GM12875 (cell line): ENCODE results near the gene RNASEH2C.

ENCODE experiments used
- H3K4me3 ChIP-seq: one replicate; pipeline ENCODE4 v1.5.1; 2011; ENCODE audit warnings: low read depth, low read length, control low read depth
- TF ChIP-seq, protein P1 (sequence below): IDR thresholded peaks from 2 replicates; pipeline ENCODE4 v1.5.1; 2011; ENCODE audit warnings: low read depth, mild to moderate bottlenecking, control low read depth, inconsistent platforms, low read length, moderate library complexity, borderline replicate concordance; ENCODE audit not compliant: insufficient read depth

Gene RNASEH2C

DNA sequence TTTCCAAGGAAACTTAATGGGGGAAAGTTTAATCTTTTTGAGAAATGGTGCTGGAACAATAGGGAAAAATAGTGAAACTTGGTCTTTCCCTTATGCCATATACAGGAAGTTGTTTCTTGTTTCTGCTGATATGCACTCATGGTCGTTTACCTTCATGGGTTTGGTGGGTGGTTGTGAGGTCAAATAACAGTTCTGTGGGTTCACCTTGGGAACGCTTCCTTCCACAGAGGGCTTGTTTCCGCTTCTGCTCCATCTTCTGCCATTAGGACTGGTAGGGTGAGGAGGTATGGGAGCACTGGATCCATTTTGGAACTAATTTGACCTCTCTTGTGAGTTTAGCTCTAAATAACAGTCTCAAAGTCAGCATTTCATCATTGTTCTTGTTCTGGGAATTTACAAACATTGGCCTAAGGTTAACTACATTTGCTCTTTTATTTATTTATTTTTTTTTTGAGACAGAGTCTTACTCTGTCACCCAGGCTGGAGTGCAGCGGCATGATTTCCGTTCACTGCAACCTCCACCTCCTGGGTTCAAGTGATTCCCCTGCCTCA, 40.3 kb downstream of the RNASEH2C start:
- TF ChIP-seq, protein P1, sequence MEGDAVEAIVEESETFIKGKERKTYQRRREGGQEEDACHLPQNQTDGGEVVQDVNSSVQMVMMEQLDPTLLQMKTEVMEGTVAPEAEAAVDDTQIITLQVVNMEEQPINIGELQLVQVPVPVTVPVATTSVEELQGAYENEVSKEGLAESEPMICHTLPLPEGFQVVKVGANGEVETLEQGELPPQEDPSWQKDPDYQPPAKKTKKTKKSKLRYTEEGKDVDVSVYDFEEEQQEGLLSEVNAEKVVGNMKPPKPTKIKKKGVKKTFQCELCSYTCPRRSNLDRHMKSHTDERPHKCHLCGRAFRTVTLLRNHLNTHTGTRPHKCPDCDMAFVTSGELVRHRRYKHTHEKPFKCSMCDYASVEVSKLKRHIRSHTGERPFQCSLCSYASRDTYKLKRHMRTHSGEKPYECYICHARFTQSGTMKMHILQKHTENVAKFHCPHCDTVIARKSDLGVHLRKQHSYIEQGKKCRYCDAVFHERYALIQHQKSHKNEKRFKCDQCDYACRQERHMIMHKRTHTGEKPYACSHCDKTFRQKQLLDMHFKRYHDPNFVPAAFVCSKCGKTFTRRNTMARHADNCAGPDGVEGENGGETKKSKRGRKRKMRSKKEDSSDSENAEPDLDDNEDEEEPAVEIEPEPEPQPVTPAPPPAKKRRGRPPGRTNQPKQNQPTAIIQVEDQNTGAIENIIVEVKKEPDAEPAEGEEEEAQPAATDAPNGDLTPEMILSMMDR = no peak
- no peak overlapping the region for H3K4me3 ChIP-seq

DNA sequence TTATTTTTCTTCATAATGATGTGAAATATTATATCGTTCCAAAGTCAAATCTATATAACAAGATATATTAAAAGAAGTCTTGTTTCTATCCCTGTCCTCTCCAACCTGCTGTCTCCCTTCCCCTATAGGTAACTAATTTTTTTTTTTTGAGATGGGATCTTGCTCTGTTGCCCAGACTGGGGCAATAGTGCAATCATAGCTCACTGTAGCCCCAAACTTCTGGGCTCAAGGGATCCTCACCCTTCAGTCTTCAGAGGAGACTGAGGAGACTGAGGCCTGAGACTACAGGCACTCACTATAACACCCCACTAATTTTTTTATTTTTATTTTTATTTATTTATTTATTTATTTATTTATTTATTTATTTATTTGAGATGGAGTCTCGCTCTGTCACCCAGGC, 47.6 kb downstream of the RNASEH2C start:
- H3K4me3 ChIP-seq = no peak overlapping the region
- TF ChIP-seq, protein P1 = no peak

DNA sequence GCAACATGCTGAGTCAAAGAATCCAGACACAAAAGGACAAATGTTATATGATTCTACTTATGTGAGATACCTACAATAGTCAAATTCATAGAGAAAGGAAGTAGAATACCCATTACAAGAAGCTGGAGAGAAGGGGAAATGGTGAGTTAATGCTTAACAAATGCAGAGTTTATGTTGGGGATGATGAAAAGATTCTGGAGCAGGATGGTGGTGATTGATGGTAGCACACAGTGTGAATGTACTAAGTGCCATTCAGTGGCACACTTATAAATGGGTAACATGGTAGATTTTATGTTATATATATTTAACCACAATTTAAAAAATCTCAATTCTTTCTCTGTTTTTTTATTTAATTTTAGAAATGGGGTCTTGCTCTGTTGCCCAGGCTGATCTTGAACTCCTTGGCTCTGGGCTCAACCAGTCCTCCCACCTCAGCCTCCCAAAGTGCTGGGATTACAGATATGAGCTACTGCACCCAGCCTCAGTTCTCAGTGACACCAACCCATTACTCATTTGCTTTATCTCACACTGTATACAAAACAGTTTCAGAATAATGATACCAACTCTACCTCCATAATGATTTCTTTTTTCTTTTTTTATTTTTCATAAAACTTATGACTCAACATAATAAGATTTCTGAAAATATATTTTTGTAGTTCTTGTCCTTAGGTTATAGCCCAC, 48.3 kb downstream of the RNASEH2C start:
- no peak overlapping the region for H3K4me3 ChIP-seq
- TF ChIP-seq, protein P1 = no peak
